GM12878 (cell line): Measurements from ENCODE around the gene RUFY2. TPM values are rescaled to one million over a fixed set of nuclear protein-coding genes. Genes with fewer than 3 reads are reported as not detected.

Source experiments
- ATAC-seq: fragments of 200-7000 bp; cut with Tn5 transposase; 3 replicates; pipeline ENCODE4 v1.9.1; 2020; ENCODE audit warnings: mild to moderate bottlenecking, moderate library complexity
- BruUV-seq: library from RNA; stranded (reverse); fragments of 400-500 nt; replicated peaks from 2 replicates; lab custom pipeline; 2021; lab: Mats Ljungman, UMichigan
- CTCF ChIA-PET: fragments of 300-600 bp; sonication (Branson Sonifier 250); formaldehyde crosslinking; extraction: SDS; loops from one replicate; lab custom pipeline; 2021; ENCODE audit warnings: inconsistent platforms; lab: Yijun Ruan, JAX
- POLR2A ChIA-PET: fragments of 350-600 bp; formaldehyde crosslinking; extraction: SDS; loops from one replicate; lab custom pipeline; 2021; ENCODE audit warnings: inconsistent platforms; lab: Charles Lee
- RAD21 ChIA-PET: fragments of 300-600 bp; sonication (Branson Sonifier 250); formaldehyde crosslinking; loops from one replicate; lab custom pipeline; 2023; ENCODE audit warnings: antibody characterized with exemption; ENCODE audit not compliant: unreplicated experiment; lab: Charles Lee
- SMC1A ChIA-PET: fragments of 300-600 bp; sonication (Branson Sonifier 250); formaldehyde crosslinking; loops from one replicate; lab custom pipeline; 2023; ENCODE audit not compliant: unreplicated experiment, uncharacterized antibody; lab: Charles Lee
- DNase-seq: peaks from one replicate; pipeline ENCODE4 v3.0.0-alpha.2; 2011; ENCODE audit warnings: low read depth, low spot score
- FAIRE-seq: peaks from 3 replicates; lab custom pipeline; 2011; peaks lifted over from hg19 to GRCh38; lab: Jason Lieb, UNC
- H2AFZ ChIP-seq: 2 replicates; pipeline ENCODE4 v1.6.0; 2011; ENCODE audit warnings: low read depth, low read length, control low read depth; ENCODE audit not compliant: control insufficient read depth
- H3K27ac ChIP-seq: 2 replicates; pipeline ENCODE4 v1.5.1; 2011; ENCODE audit warnings: control low read depth; ENCODE audit not compliant: control insufficient read depth, insufficient read depth
- H3K27me3 ChIP-seq, 2 experiments: replicated peaks in 1 of 2; 2 replicates each; pipeline versions ENCODE4 v1.6.0 to v1.6.1; 2011; ENCODE audit warnings: low read length in 1 of 2; ENCODE audit not compliant: control insufficient read depth in 2 of 2, insufficient read depth in 2 of 2
- H3K36me3 ChIP-seq, 2 experiments: 2 replicates each; pipeline ENCODE4 v1.5.1; 2011; ENCODE audit warnings: low read length in 1 of 2; ENCODE audit not compliant: control insufficient read depth in 2 of 2, insufficient read depth in 2 of 2
- H3K4me1 ChIP-seq: 2 replicates; pipeline ENCODE4 v1.6.1; 2011; ENCODE audit warnings: mild to moderate bottlenecking, low read length, moderate library complexity, mixed read lengths; ENCODE audit not compliant: control insufficient read depth, insufficient read depth
- H3K4me2 ChIP-seq: 2 replicates; pipeline ENCODE4 v1.6.0; 2011; ENCODE audit warnings: control low read depth; ENCODE audit not compliant: control insufficient read depth, insufficient read depth
- H3K4me3 ChIP-seq: fragments of 200-600 bp; sonication (generic); 2 replicates; pipeline ENCODE4 v1.5.1; 2016
- H3K79me2 ChIP-seq: 2 replicates; pipeline ENCODE4 v1.6.0; 2011; ENCODE audit warnings: low read length; ENCODE audit not compliant: control insufficient read depth, insufficient read depth
- H3K9ac ChIP-seq: 2 replicates; pipeline ENCODE4 v1.8.0; 2011; ENCODE audit warnings: low read length, control low read depth, mixed read lengths; ENCODE audit not compliant: control insufficient read depth, insufficient read depth
- H3K9me3 ChIP-seq: replicated peaks from 3 replicates; pipeline ENCODE4 v1.5.1; 2011; ENCODE audit warnings: mild to moderate bottlenecking, low read length; ENCODE audit not compliant: control insufficient read depth, insufficient read depth
- H4K20me1 ChIP-seq: 2 replicates; pipeline ENCODE4 v1.6.0; 2011; ENCODE audit not compliant: control insufficient read depth, insufficient read depth
- ASH2L ChIP-seq: fragments of 300-600, 200-600 bp; sonication (generic); IDR thresholded peaks from 2 replicates; pipeline ENCODE4 v1.6.1; 2017; ENCODE audit warnings: low read depth, mild to moderate bottlenecking, borderline replicate concordance
- EZH2 ChIP-seq: IDR thresholded peaks from 2 replicates; pipeline ENCODE4 v1.6.1; 2012; ENCODE audit warnings: low read depth, mild to moderate bottlenecking, control low read depth, inconsistent platforms, low read length, borderline replicate concordance; ENCODE audit not compliant: control insufficient read depth
- HDGF ChIP-seq: fragments of 450-650 bp; IDR thresholded peaks from 2 replicates; pipeline ENCODE4 v1.6.1; 2016; ENCODE audit warnings: antibody characterized with exemption
- IKZF2 ChIP-seq, 2 experiments: fragments of 450-650 bp; IDR thresholded peaks; 2 replicates each; pipeline ENCODE4 v1.6.1; 2017; ENCODE audit warnings: mild to moderate bottlenecking in 2 of 2, moderate library complexity in 2 of 2
- NFXL1 ChIP-seq: fragments of 450-650 bp; IDR thresholded peaks from 2 replicates; pipeline ENCODE4 v1.6.1; 2017; ENCODE audit warnings: antibody characterized with exemption, mild to moderate bottlenecking, borderline replicate concordance
- NR2C2 ChIP-seq: IDR thresholded peaks from 2 replicates; pipeline ENCODE4 v1.6.1; 2011; ENCODE audit warnings: borderline replicate concordance, low read depth; ENCODE audit not compliant: control insufficient read depth, insufficient read length
- ZBED1 ChIP-seq: IDR thresholded peaks from 2 replicates; pipeline ENCODE4 v1.6.1; 2016; ENCODE audit warnings: borderline replicate concordance
- ZNF24 ChIP-seq: fragments of 450-650 bp; IDR thresholded peaks from 2 replicates; pipeline ENCODE4 v1.6.1; 2017; ENCODE audit warnings: antibody characterized with exemption, mild to moderate bottlenecking
- ZSCAN29 ChIP-seq: fragments of 450-650 bp; IDR thresholded peaks from 2 replicates; pipeline ENCODE4 v1.6.1; 2017; ENCODE audit warnings: mild to moderate bottlenecking, moderate library complexity
- WGBS: methylation state at CpG from one replicate; pipeline ENCODE4 v1.1.6; 2016; ENCODE audit warnings: low lambda C conversion rate; ENCODE audit not compliant: insufficient replicate concordance, insufficient coverage; ENCODE audit errors: missing lambda C conversion rate; 5-methylcytosine and 5-hydroxymethylcytosine counted together
- in situ Hi-C: fragments of 300-500 bp; cut with MboI; formaldehyde crosslinking; loops from 9 replicates; pipeline ENCODE4 v1.14.3; 2018; ENCODE audit warnings: mixed read lengths
- intact Hi-C: fragments of 100-400 bp; cut with micrococcal nuclease; formaldehyde crosslinking; loops from one replicate; pipeline ENCODE4 v1.14.2; 2022; ENCODE audit not compliant: unreplicated experiment
- polyA plus RNA-seq, 11 experiments: library from polyadenylated mRNA; depleted of rRNA in 4 of 11; unstranded in 6 of 11; stranded (reverse) in 5 of 11; fragments of >200 nt; fragmentation: Nextera tagmentation in 4 of 11; fragmentation: Illumina TruSeq in 1 of 11; extraction: Ambion mirVana in 4 of 11; extraction: Trizol in 1 of 11; gene quantifications; 1 replicate in 1 of 11; 2 replicates in 10 of 11; pipeline versions ENCODE4 v1.2.1 to v1.2.3, GENCODE V29; 2011 to 2016; ENCODE audit warnings: inconsistent platforms in 2 of 11, missing spikeins in 2 of 11, low read depth in 1 of 11
- total RNA-seq, 4 experiments: library from RNA; depleted of rRNA in 3 of 4; stranded (reverse); fragments of >200 nt in 3 of 4; fragmentation: Illumina TruSeq in 1 of 4; extraction: Trizol in 1 of 4; gene quantifications; 2 replicates each; pipeline versions ENCODE4 v1.2.1 to v1.2.3, GENCODE V29; 2013 to 2021
- TF ChIP-seq, protein P1 (sequence below): IDR thresholded peaks from 2 replicates; pipeline ENCODE4 v1.6.1; 2012; ENCODE audit warnings: low read depth, low read length, improper control_type of control experiment
- TF ChIP-seq, protein P2 (sequence below): IDR thresholded peaks from 2 replicates; pipeline ENCODE4 v1.6.1; 2011; ENCODE audit warnings: mild to moderate bottlenecking, low read depth, low read length, moderate library complexity; ENCODE audit not compliant: insufficient replicate concordance

The RUFY2 gene
- total and polyA plus RNA-seq, 10 of the 15 experiments (the other 5 are each of a cell fraction or from before 2014, with no cell fraction given), result 1.7 to 8.4 (median 5.8) TPM

- RAD21 ChIA-PET, result interaction anchor here (0.6 to 2.4 kb wide), 3 partner anchors 26 to 93 kb away, joined by 3 to 10 read pairs (median 4); partner anchors contain the start of gene HNRNPH3
- no peak overlapping the region for H2AFZ ChIP-seq
- WGBS, result 0% methylated on average over 1 of the region's 1 CpG
These were observed 101.2 kb downstream of the RUFY2 start for GRCh38 chr10:68305854-68306253.

More at GRCh38 chr10:68305854-68306253, 101.2 kb downstream of the RUFY2 start:
- SMC1A ChIA-PET, result interaction anchor here (1.1 to 2.8 kb wide), 6 partner anchors 9 to 517 kb away, joined by 3 to 19 read pairs (median 4); no protein-coding TSS in a partner anchor
- no peak for ATAC-seq
- no TSS peak for BruUV-seq
- Histone ChIP-seq H3K36me3 (no peaks in the 10 kb centered on the region), H4K20me1 (no peaks in the 10 kb centered on the region), H3K4me2 (no peak overlapping the region), H3K4me3 (no peak overlapping the region), H3K9ac (no peak overlapping the region), H3K4me1 (peaks cover 11% of the 10 kb centered on the region), H3K27ac (no peak overlapping the region), H3K27me3 (no peaks in the 10 kb centered on the region), H3K79me2 (no peaks in the 10 kb centered on the region), H3K9me3 (no peaks in the 10 kb centered on the region)
- CTCF ChIA-PET, result interaction anchor here (0.6 to 2.6 kb wide), 4 partner anchors 92 to 518 kb away, joined by 3 to 10 read pairs (median 5); no protein-coding TSS in a partner anchor
- no peak for FAIRE-seq
- intact Hi-C loops (no loop called here), in situ Hi-C loops (no loop called here)
- no peak for DNase-seq
- POLR2A ChIA-PET, result no interaction called here
- TF ChIP-seq ZNF24 (no peak), EZH2 (no peak), HDGF (no peak), NR2C2 (no peak), ZSCAN29 (no peak), NFXL1 (no peak), ASH2L (no peak), IKZF2 (IDR thresholded peaks at IDR 0.05) (no peak), ZBED1 (no peak)
- TF ChIP-seq, protein P1, sequence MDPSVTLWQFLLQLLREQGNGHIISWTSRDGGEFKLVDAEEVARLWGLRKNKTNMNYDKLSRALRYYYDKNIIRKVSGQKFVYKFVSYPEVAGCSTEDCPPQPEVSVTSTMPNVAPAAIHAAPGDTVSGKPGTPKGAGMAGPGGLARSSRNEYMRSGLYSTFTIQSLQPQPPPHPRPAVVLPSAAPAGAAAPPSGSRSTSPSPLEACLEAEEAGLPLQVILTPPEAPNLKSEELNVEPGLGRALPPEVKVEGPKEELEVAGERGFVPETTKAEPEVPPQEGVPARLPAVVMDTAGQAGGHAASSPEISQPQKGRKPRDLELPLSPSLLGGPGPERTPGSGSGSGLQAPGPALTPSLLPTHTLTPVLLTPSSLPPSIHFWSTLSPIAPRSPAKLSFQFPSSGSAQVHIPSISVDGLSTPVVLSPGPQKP, result no peak
- TF ChIP-seq, protein P2, sequence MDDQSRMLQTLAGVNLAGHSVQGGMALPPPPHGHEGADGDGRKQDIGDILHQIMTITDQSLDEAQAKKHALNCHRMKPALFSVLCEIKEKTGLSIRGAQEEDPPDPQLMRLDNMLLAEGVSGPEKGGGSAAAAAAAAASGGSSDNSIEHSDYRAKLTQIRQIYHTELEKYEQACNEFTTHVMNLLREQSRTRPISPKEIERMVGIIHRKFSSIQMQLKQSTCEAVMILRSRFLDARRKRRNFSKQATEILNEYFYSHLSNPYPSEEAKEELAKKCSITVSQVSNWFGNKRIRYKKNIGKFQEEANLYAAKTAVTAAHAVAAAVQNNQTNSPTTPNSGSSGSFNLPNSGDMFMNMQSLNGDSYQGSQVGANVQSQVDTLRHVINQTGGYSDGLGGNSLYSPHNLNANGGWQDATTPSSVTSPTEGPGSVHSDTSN, result no peak
